Astrocyte of the cerebellum (primary cell): ENCODE results near the gene ALX3.

Experiments
- DNase-seq: peaks from one replicate; pipeline ENCODE4 v3.0.0-alpha.2; 2011; ENCODE audit warnings: low read depth
- H3K4me3 ChIP-seq: 2 replicates; pipeline ENCODE4 v1.5.1; 2011; ENCODE audit warnings: mild to moderate bottlenecking, low read depth, low read length, moderate library complexity
- CTCF ChIP-seq: IDR thresholded peaks from 2 replicates; pipeline ENCODE4 v1.5.1; 2012; ENCODE audit warnings: low read length, low read depth, moderate library complexity, mild to moderate bottlenecking; ENCODE audit errors: missing control alignments
- in situ Hi-C: cut with HindIII; loops from 2 replicates; pipeline ENCODE4 v1.10.0; 2017; ENCODE audit warnings: low sequenced_read_pairs

Gene ALX3

GRCh38 chr1:110070671-110071242, at the start of gene ALX3:
TSS of gene ALX3 (minus strand) at chr1:110070672. CDS start at chr1:110070612, 60 bp downstream.
- in situ Hi-C loops, result no loop called here
- H3K4me3 ChIP-seq, result no peak within 1 kb of the TSS
- DNase-seq, result no peak
- no peak for TF ChIP-seq CTCF

- TF ChIP-seq CTCF, result no peak
- DNase-seq, result no peak
- H3K4me3 ChIP-seq, result no peak overlapping the region
- in situ Hi-C loops, result no loop called here
Measured at GRCh38 chr1:110119843-110120242, 49.4 kb upstream of the ALX3 start.

- in situ Hi-C loops, result no loop called here
- no peak for DNase-seq
- no peak for TF ChIP-seq CTCF
- H3K4me3 ChIP-seq, result no peak overlapping the region
Measured at GRCh38 chr1:110118636-110119396, 48.3 kb upstream of the ALX3 start.

- TF ChIP-seq CTCF, result no peak
- DNase-seq, result no peak
- in situ Hi-C loops, result no loop called here
- no peak overlapping the region for H3K4me3 ChIP-seq
Measured at GRCh38 chr1:110114784-110115183, 44.3 kb upstream of the ALX3 start.

- in situ Hi-C loops, result no loop called here
- no peak for TF ChIP-seq CTCF
- no peak for DNase-seq
Measured at GRCh38 chr1:110114173-110114572, 43.7 kb upstream of the ALX3 start.

GRCh38 chr1:110113551-110113950, 43.1 kb upstream of the ALX3 start:
- in situ Hi-C loops, result no loop called here
- TF ChIP-seq CTCF, result no peak
- DNase-seq, result no peak
- no peak overlapping the region for H3K4me3 ChIP-seq

More at GRCh38 chr1:110114173-110114572, 43.7 kb upstream of the ALX3 start:
- no peak overlapping the region for H3K4me3 ChIP-seq
